Gastrocnemius medialis (tissue), 4 donors: Measurements from ENCODE around the gene DCAF6.
"Not testable (repeated sequence)": the region's sequence is repeated elsewhere in the genome, so short reads cannot be mapped to it uniquely, and the experiment has no call there.

Experiments
- POLR2A ChIP-seq, 2 donors: fragments of 450-650 bp; IDR thresholded peaks; one replicate each; pipeline ENCODE4 v1.6.1; 2017; ENCODE audit warnings: antibody characterized with exemption in 2 of 2, mild to moderate bottlenecking in 2 of 2, moderate library complexity in 2 of 2
- TF ChIP-seq, protein P1 (sequence below), 5 experiments: fragments of 450-650 bp in 3 of 5; fragments of 200-600 bp in 2 of 5; sonication (generic) in 2 of 5; IDR thresholded peaks in 4 of 5; conservative IDR thresholded peaks in 1 of 5; 1 replicate in 4 of 5; 2 replicates in 1 of 5; pipeline ENCODE4 v1.5.1; 2016 to 2019; ENCODE audit warnings: antibody characterized with exemption in 5 of 5, mild to moderate bottlenecking in 3 of 5, moderate library complexity in 3 of 5

DNA sequence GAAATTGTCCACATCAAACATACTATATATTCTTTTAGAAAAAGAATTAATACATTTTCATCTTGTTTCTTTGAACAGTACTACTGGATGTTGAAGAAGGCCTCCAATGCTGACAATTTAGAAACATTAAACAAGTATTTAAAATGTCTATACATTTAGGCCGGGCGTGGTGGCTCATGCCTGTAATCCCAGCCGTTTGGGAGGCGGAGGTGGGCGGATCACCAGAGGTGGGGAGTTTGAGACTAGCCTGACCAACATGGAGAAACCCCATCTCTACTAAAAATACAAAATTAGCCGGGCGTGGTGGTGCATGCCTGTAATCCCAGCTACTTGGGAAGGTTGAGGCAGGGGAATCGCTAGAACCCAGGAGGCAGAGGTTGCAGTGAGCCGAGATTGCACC is 7.6 kb upstream of the DCAF6 start:
- TF ChIP-seq, protein P1, sequence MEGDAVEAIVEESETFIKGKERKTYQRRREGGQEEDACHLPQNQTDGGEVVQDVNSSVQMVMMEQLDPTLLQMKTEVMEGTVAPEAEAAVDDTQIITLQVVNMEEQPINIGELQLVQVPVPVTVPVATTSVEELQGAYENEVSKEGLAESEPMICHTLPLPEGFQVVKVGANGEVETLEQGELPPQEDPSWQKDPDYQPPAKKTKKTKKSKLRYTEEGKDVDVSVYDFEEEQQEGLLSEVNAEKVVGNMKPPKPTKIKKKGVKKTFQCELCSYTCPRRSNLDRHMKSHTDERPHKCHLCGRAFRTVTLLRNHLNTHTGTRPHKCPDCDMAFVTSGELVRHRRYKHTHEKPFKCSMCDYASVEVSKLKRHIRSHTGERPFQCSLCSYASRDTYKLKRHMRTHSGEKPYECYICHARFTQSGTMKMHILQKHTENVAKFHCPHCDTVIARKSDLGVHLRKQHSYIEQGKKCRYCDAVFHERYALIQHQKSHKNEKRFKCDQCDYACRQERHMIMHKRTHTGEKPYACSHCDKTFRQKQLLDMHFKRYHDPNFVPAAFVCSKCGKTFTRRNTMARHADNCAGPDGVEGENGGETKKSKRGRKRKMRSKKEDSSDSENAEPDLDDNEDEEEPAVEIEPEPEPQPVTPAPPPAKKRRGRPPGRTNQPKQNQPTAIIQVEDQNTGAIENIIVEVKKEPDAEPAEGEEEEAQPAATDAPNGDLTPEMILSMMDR (IDR thresholded peaks at IDR 0.05 in 4 of 5, conservative IDR thresholded peaks at IDR 0.05 in 1 of 5), result not testable (repeated sequence)
- not testable (repeated sequence) for TF ChIP-seq POLR2A (IDR thresholded peaks at IDR 0.05)
